Measurements from ENCODE around the gene TMEM273. TPM values are rescaled to one million over a fixed set of nuclear protein-coding genes. Genes with fewer than 3 reads are reported as not detected.

Gene TMEM273
- total RNA-seq, 1 donor from 2014 or later, result 35.8 TPM

DNA sequence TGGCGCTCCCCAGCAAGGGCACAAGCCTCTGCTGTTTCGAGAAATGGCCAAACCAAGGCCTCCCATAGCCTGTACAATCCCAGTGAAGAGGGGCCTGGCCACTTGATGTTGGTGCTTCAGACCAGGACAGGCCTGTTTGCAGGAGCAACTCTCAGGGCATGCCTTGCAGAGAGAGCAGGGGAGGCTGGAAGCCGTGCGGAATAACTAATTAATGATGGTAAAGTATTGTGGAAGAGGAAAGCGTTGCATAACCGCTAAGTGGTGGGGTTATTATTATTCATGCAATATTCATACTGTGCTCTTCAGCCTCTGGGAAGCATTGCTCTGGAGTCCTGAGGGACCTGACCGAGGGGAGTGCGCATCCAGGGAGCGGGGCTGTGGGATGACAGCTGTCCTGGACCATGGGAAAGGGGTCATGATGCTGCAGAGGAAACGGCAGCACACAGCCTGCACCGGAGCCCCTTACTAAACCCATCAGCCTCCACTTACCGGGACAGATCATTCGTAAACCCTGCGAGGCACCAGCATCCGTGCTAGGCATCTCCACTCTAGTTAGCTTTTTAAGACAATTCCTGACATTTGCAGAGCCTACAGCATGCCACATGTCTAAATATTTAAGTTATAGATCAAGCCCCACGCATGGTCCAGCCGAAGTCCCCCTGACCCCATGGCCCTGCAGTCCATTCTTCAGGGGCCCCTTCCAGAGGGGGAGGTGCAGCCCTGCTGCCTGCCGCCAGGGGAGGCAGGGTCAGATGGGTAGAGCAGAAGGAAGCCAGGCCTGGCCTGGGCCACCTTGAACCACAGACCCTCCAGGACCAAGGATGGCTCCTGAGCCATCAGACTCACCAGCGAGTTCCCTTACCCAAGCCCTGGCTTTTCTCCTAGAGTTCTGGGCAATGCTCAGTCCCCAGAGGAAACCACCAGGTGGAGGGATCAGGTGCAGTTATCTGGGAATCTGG is 11.6 kb downstream of the TMEM273 start:
- no peak for DNase-seq (ENCODE audit: low spot score)

DNA sequence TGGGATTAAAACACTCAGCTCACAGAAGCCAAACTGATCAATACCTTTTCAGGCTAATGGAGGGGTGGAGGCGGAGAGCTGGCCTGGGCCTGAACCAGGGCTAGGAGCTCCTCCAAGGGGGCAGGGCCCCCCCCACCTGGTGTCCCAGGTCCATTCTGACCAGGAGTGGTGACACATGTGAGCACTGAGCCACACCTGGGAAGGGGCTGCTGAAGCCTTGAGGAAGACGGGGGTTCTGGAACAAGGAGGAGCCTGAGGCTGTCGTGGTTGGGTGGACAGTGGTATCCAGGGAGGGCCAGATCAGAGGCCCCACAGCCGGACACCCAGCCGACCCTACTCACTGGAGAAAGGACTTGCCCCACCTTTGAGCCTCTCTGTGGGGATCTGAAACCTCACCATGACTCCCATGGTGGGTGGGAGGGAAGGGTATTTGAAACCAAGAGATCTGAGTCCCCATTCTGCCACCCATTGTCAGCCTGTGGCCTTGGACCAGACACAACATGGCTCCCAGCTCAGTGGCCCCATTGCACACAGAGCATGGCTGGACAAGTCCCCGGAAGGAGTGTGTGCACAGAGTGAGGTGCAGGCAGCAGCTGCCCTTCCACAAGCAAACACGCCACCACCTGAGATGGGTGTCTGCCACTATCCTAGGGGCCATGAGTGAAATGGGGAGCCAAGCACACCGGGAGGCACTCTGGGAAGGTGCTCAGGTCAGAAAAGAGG is 12.4 kb downstream of the TMEM273 start:
- peak; percentile 10 for DNase-seq (ENCODE audit: low spot score)

DNA sequence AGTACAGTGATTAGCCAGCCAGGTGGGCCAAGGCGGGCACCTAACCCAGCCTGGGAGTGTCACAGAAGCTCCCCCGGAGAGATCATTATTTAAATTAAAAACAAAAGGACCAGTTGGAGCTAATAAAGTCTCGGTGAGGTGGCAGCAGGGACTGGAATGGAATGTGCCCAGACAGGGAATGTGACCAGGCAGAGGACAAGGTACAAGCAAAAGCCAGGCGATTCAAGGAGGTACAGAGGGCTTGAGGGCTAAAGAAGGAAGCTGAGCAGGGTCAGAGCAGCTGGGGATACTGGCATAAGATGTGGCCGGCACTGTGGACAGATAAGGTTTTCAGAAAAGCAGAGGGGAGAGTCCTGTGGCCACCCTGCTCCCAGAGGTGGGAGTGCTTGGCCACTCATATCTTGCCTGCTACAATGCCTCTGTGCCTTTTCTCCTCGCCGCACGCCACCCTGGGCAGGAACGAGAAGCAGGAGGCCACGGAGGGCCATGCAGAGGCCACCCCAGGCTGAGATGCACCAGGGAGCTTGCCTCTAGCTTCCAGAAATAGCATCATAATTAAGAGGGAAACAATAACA is 13.2 kb downstream of the TMEM273 start:
- peak; percentile 82 for DNase-seq (ENCODE audit: low spot score)

DNA sequence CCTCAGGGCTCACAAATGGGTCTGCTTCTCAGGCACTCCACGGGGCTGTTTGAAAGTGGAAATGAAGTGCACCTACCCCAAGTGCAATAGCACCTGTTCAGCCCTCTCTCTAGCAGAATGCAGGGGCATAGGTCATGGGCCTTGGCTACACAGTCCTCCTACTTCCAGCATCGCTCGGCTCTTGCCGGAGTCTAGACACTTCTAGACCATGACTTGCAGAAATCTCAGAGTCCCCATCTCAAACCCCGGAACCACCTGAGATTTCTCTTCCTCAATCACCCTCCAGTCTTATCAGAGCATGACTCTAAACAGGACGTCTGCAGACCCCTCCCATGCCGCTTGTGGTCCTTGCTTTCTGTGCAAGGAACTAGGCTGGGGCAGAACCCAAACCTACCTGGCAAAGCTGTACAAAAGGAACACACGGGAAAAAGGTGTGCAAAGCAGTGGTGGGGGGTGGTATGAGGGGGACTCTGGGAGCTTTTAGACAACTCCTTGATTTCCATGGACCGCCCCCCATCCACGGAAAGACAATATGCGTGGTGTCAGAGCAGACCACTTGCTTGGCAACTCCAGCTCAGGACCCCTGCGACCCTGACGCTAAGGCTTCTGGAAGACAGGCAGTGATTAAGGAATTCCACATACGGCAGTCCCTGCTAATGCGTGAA is 13.8 kb downstream of the TMEM273 start:
- DNase-seq (ENCODE audit: low spot score), result peak; percentile 10

DNA sequence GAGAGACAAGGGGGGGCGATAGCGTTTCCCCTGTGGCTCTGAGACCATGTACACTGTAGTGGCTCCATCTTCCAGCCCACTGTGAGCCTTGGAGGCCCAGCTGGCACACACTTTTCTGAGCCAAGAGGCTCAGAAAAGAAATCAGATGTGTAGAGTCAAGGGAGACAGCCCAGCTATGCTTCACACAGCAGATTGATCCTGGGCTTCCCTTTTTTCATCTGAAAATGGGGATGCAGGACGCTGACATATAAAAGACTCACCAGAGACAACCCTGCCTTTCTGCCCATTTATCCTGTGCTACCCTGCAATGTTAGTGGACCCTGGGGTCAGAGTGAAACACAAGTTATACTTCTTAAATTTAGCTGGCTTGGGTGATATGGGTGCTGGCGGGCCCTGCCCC is 14.3 kb downstream of the TMEM273 start:
- no peak for DNase-seq (ENCODE audit: low spot score)

DNA sequence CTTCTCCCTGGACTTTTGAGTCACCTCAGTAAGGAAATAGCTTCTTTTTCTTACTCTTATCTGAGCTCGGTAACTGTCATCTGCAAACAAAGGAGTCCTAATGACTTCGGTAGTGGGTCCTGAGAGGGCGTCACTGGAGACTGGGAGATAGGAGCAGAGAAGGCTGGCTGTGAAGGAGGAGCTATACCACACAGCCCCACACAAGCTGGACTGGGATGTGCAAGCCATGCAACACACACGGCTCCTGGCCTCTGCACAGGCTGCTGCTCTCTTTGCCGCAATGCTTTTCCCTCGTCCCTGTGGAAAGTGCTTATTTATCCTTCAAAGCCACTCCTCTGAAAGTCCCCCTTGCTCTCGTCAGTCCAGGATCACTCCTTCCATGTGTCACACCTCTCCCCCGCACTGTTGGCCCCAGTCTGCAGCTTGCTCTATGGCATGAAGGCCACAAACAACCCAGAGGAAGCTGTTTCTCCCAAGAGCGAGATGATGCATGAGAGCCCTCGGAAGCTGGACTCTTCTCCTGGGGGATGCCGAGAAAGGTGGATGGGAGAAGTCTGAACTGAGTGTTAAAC is 14.9 kb downstream of the TMEM273 start:
- DNase-seq (ENCODE audit: low spot score), result peak; percentile 7

DNA sequence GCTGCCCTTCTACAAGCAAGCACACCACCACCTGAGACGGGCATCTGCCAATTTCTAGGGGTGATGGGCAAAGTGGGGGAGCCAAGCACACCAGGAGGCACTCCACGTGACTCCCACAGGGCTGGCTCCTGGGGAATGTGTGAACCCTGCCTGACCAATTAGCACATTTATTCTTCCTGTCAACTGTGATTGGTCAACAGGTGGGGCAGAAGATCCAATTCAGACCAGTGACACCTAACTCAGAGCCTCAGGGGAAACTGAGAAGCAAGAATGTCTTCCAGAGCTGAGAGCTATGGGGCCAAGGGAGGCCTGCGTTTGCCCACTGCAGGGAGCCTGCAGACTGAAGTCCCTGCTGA is 15.4 kb downstream of the TMEM273 start:
- DNase-seq (ENCODE audit: low spot score), result peak; percentile 9

DNA sequence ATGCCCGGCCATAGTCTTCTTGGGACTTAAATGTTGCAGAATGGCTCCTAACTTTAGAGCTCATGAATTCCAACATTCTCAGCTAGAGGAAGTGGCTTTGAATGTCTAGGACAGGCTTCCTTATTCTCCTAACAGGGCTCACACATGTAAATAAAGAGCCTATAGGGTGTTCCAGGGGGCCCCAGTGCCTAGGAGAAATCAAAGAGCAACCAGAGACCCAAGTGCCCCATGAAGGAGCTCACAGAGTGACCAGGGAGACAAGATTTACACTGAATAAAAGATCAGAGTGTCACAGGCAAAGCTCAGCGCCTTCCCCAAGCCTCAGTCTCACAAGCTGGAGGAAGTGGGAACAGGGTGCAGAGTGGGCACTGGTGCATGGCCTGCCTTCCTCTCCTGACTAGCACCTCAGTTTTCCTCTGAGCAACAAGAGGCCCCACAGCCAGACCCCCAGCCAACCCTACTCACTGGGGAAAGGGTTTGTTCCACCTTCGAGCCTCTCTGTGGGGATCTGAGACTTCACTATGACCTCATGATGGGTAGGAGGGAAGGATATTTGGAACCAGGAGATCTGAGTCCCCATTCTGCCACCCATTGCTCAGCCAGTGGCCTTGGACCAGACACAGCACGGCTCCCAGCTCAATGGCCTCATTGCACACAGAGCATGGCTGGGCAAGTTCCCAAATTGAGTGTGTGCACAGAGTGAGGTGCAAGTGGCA is 16.0 kb downstream of the TMEM273 start:
- no peak for DNase-seq (ENCODE audit: low spot score)

DNA sequence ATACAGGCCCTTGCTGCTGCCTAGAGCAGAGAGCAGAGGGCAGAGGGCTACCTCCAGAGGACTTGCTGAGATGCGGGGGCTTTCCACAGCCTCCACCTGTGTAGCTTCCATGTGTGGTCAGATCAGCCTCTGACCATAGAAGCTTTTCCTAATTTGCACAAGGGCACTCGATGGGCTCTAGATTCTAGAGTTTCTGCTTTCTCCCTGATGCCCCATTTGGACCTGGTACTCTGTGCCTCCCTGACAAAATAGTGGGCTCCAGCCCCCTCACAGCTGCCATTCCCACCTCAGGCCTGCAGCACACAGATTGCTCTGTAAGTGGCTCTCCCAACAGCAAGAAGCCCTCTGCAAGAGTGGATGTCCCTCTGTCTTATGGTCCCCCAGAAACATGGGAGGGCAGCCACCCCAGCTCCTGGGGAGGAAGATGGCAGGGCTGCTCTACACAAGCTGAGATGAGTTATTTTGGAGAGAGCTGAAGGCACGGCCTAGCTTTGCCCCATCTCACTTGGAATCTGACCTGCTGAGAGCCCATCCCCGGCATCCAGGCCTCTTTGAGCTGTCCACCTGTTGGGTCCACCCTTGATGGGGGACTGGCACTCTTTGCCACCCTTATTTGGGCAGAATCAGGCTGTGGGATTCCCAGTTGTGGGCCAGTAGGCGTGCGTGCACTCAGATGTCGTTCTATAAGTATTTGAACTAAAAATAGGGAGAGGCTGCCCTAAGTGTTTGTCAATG is 16.7 kb downstream of the TMEM273 start:
- peak; percentile 8 for DNase-seq (ENCODE audit: low spot score)

DNA sequence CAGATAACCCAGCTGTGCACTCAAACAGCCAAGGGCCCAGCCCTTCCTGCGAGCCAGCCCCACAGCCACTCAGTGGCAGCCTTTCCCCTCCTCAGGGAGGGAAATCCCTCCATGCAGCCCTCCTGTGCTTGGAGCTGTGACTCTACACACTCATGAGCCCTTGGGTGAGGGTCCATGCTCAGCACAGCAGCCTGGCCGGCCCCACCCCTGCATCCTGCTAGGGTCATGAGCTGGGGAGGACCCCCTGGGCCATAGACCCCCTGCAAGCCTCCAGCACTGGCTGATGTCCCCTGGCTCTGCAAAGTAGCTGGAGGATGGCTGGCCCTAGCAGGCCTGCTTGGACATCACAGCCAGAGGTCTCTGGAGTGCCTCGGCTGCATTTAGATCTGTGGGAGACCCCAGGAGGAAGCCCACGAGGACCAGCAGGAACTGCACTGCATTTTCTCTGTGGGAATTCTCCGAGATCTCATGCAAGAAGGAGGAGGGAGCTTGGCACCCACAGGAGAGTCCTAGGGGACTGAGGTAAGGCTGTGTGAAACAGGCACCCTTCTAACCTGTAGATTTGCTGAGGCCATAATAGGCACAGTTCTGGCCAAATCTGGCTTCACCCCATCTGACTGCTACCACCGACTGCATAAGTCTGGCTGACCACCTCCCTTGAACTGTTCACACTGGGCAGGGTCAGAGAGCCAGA is 17.4 kb downstream of the TMEM273 start:
- no peak for DNase-seq (ENCODE audit: low spot score)

DNA sequence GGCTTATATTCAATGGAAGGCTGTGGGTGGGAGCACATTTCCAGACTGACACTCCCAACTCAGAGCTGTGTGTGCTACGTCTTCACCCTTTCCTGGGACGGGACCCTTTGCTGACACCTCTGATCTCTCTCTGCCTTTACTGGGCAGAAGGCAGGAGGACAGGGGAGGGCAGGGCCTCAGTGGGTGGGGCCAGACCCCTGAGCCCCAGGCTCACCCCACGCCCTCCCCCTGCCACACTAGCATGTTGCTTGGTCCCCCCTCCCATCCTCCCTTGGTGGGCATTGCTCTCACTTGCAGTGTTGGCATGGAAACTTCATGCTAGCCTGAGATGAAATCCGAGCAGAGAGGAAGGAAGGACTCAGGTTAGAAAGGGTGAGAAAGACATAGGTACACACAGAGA is 18.4 kb downstream of the TMEM273 start:
- no peak for DNase-seq (ENCODE audit: low spot score)

DNA sequence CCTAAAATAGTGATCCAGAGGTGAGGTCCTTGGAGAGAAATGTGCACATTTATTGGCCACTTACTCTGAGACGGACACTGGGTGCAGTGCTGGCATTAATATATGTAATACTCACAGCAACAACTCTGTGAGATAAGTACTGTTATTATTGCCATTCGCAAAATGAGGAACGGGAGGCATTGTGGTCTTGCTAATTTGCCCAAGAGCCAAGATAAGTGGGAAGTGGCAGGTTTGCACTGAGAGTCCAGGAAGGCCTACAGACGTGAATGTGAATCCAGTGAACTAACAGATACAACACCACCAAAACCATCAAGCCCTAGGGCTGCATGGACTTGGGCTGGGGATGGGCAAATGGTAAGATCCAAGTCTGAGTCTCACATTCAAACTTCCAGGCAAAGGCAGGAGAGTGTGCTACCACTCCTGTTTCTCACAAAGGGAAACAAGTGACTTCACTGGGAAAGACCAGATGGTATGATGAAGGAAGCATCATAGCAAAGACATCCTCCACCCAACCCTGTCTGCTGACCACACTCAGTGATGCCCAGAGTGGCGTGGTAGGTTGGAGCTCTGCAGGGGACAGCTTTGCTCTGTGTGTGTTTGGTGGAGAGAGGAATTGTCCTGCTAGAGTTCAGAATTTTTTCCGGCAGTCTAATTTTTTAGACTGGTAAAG is 19.2 kb downstream of the TMEM273 start:
- DNase-seq (ENCODE audit: low spot score), result peak; percentile 9

DNA sequence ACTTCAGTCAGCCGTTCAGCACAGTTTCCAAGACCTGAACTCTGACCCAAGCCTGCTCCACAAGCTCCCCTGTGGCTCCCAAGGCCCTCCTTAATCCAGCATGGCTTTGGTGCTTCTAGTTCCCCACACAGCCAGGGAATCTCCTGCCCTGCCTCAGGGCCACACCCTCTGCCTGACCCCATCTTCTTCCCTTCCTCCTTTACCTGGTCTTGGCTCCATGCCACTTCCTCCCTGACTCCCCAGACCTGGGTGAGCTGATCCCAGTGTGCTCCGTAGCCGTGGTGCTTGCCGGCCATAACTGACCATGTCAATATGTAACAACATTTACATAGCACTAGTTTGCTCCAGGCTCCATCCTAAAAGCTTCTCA is 20.0 kb downstream of the TMEM273 start:
- peak; percentile 11 for DNase-seq (ENCODE audit: low spot score)

DNA sequence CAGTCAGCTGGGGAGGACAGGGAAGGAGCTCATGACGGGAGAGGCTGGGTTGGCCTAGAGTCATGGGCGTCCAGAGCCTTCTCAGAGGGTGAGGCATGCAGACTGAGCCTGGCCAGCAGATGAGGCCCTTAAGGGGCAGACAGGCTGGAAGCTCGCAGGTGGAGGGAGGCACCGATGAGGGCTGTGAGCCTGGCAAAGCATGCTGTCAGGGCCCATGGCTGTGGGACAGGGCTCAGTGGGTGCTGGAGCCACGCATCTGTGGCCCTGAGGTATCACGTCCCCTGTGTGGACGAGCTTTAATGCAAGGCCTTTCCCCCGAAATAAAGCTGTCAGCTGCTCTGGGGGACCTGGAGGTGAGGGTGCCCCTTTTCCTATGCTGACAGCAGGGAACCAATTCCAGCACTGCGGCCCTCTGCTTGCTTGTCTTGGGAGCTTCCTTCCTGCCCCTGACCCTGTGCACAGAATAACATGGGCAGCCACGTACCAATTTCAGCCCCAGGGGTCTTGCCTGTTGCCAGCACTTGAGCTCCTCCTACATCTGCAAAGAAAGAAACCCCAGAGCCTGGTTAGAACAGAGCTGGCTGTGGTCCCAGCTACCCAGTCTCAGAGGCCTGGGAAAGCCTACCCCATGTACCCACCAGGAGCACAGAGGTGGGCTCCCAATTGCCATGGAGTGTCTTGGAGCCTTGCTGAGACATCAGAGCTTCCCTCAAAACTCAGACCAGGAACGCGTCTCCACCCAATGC is 20.6 kb downstream of the TMEM273 start:
- no peak for DNase-seq (ENCODE audit: low spot score)

DNA sequence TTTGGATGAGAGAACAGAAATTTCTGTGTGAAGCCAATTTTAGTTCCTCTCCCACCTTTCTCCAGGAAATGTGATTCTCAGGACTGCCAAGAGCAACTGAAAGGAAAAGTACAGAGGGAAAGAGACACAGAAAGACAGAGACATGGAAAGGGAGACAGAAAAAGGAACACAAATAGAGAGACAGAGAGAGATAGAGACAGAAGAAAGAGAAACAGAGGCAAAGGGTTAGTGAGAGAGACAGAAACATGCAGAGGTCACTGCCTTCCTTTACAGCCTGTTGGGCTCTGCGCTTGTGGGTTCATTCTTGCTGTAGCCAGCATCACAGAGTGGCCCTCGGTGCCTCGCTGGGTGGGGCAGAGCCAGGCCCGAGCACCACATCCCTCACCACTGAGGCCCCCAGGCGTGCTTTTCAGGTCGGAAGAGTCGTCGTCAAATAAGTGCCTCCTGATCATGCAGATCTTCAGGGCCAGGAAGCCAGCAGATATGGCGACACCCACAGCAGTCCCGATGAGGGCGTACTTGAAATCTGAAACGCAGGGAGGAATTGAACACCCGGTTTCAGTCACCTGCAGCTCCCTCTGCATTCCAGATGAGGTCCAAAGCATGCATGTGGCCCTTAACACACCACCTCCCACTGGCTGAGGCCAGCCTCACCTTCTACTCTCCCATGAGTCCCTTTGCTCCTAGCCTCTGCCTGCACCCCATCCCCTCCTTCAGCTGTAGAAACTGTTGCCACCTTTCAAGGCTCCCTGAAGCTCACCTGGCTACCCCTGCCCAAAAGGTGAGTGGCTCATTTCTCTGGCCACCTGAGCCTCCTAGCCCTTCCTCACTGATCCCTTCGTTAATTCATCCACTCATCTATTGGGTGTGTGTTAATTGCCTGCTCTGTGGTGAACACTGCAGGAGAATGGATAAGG is 21.4 kb downstream of the TMEM273 start:
- DNase-seq (ENCODE audit: low spot score), result no peak

DNA sequence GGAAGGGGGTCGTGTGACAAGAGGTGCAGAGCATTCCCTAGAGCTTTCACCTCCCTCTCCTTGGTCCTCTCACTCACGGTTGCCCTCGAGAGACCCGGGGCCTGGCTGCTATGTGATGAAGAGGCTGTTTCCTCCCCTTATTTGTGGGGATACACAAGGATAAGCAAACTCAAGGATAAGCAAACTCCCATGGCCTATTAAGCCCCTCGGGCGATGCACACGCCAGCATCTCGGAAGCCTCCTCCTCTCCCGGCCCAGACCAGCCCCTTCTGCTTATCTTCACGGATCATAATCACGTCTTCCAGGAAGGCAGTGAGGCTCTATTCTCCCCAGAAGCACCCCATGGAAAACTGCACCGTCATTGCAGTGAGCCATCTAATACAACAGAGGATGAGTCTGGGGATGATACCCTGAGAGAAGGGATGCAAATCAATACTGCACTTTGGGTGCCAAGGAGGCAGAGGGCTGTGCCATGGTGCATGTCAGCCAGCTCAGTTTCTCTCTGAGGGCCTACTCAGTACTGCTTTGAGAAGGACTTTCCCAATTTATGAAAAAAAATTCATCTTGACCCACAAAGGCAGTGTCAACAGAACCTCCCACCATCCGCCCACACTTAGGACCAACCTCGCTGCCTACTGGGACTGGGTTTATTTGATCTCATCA is 22.2 kb downstream of the TMEM273 start:
- DNase-seq (ENCODE audit: low spot score), result no peak

DNA sequence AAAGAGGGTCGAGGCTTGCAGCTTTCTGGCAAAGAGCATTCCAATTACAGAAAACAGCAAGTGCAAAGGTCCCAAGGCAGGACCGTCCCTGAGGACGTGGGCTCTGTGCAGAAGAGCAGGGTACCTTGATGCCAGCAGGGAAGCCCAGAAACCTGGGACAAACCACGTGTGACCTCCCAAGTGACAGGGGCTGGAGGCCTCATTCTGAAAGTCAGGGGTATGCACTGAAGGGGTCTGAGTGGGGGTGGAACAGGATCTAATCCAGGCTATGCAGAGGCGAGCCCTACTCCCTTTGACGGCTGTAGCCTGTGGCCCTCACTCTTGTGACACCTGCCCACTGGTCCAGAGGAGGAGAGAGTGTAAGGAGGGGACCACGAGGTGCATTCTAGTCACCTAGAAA is 22.9 kb downstream of the TMEM273 start:
- DNase-seq (ENCODE audit: low spot score), result no peak
